ENCODE data around the gene DEGS1. TPM values are rescaled to one million over a fixed set of nuclear protein-coding genes. Genes with fewer than 3 reads are reported as not detected.

The DEGS1 gene
- total RNA-seq, 1 experiment from 2014 or later: 59.8 TPM

DNA sequence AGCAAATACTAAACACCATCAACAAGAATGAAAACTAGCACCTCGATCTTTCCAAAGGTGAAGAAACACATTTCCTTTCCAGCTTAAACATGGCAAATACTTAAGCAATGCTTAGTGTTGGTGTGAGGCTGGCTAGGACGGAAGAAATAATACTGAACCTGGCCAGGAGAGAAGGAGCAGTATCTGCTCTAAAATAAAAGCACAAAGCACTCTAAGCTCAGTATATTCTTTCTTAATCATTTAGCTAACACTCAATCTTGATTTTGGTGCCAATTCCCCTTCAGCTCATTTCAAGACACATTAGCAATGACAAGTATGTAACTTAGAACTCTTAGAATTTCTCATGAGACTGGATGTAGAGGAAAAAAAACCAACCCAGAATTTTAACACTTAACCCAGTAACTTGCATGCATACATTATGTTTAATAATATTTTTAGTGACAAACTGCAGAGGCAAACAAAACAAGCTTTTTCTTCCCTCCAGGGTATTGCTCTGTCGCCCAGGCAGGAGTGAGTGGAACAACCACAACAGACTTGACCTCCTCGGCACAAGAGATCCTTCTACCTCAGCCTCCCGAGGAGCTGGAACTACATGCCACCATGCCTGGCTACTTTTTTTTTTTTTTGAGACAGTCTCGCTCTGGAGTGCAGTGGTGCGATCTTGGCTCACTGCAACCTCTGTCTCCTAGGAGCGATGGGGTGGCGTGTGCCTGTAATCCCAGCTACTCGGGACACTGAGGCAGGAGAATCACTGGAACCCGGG lies 54.3 kb downstream of the DEGS1 start:
- H3K4me2 ChIP-seq (ENCODE audit: insufficient read depth, insufficient read length, low read length): no peak overlapping the region
- WGBS (ENCODE audit: extremely low coverage, insufficient read length, low lambda C conversion rate): no CpG with 5 or more reads among the region's 11 CpGs
- H2BK12ac ChIP-seq (ENCODE audit: insufficient read length, low read depth, low read length): no peak overlapping the region
- H3T11ph ChIP-seq (ENCODE audit: low read length): no peak overlapping the region
- TF ChIP-seq CTCF (conservative IDR thresholded peaks at IDR 0.05): no peak
- H3K9me3 ChIP-seq (ENCODE audit: control insufficient read depth, low read depth, low read length): no peaks in the 10 kb centered on the region
- no peak overlapping the region for H3K9ac ChIP-seq (ENCODE audit: extremely low read depth, insufficient read length, low read length)
- no peaks in the 10 kb centered on the region for H3K79me2 ChIP-seq (ENCODE audit: insufficient read depth, low read length)
- H3K27ac ChIP-seq (ENCODE audit: insufficient read length, low read depth, low read length): no peak overlapping the region
- Mint-ChIP-seq H3K4me1 (peaks cover 48 to 56% of the 10 kb centered on the region in 2 experiments), H3K9me3 (no peaks in the 10 kb centered on the region), H3K4me3 (peak overlapping the region in 1 of 2 experiments; percentile 47; a peak in 1 of 5 replicates), H3K36me3 (ENCODE audit: insufficient read depth in 1 of 3, low read depth in 3 of 3) (peaks cover 9 to 41% (median 25%) of the 10 kb centered on the region in 3 experiments; a peak in 6 of 7 replicates), H3K27me3 (ENCODE audit: low read depth) (no peaks in the 10 kb centered on the region), H3K27ac (peak overlapping the region in 2 of 3 experiments; percentile 77 to 85; a peak in 5 of 7 replicates)
- H3K18ac ChIP-seq (ENCODE audit: insufficient read length, low read depth, low read length): no peak overlapping the region
- DNase-seq: no peak
- H2AK5ac ChIP-seq (ENCODE audit: insufficient read length, low read length): no peak overlapping the region
- H3K23me2 ChIP-seq (ENCODE audit: insufficient read length, low read depth, low read length, poor library complexity, severe bottlenecking): no peaks in the 10 kb centered on the region
- no peak overlapping the region for H2BK15ac ChIP-seq (ENCODE audit: low read depth, low read length)
- H2AFZ ChIP-seq (ENCODE audit: low read length): no peak overlapping the region
- no peaks in the 10 kb centered on the region for H4K20me1 ChIP-seq (ENCODE audit: control insufficient read depth, insufficient read depth, insufficient read length)
- H2BK5ac ChIP-seq (ENCODE audit: insufficient read length, low read length): no peak overlapping the region
- H3K23ac ChIP-seq (ENCODE audit: insufficient read length, low read depth, low read length): no peak overlapping the region
- H3K14ac ChIP-seq (ENCODE audit: insufficient read depth, low read length): no peak overlapping the region; the same call in 1 of the 2 replicates
- no peak overlapping the region for H2BK20ac ChIP-seq (ENCODE audit: low read depth, low read length, poor library complexity, severe bottlenecking)
- H3K56ac ChIP-seq (ENCODE audit: insufficient read length, low read depth, low read length): no peak overlapping the region
- H3K79me1 ChIP-seq (ENCODE audit: insufficient read depth, low read depth, low read length, poor library complexity, severe bottlenecking): no peaks in the 10 kb centered on the region
- no peak overlapping the region for H4K5ac ChIP-seq (ENCODE audit: insufficient read length, low read depth, low read length)
- H2BK120ac ChIP-seq (ENCODE audit: low read depth, low read length, poor library complexity, severe bottlenecking): no peak overlapping the region
- H3K27me3 ChIP-seq (ENCODE audit: insufficient read depth, low read length): no peaks in the 10 kb centered on the region
- H3K4ac ChIP-seq (ENCODE audit: low read depth, low read length): no peak overlapping the region
- H4K91ac ChIP-seq (ENCODE audit: insufficient read length, low read depth, low read length): no peak overlapping the region
- H4K8ac ChIP-seq (replicated peaks; ENCODE audit: insufficient read length, low read depth, low read length): no peak overlapping the region
- H3K4me1 ChIP-seq (ENCODE audit: insufficient read depth, low read length): peaks cover 12% of the 10 kb centered on the region; the same call in 1 of the 2 replicates
